T-helper 22 cell (primary cell): ENCODE data around the gene CBLN3.

Experiments used
- DNase-seq: peaks from one replicate; pipeline ENCODE4 v3.0.0-alpha.2; 2020; ENCODE audit warnings: low read depth

CBLN3 gene

DNA sequence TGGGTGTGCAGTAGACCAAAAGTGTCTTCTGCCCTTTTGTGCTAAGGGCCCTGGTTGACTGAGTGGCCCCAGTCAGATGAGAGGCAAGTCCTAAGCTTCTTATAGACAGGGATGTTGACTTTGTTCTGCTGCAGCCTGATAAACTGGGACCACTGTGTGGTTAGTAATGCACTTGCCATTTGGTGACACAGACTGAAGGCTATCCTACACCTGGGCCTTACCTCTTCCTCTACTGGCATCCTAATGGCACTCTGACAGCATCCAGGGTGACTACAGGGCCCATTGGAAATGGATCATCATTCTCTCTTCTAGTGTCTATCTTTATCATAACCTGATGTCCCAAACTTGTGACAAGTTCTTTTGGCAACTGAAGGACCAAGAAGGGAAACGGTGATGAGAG lies 9.8 kb upstream of the CBLN3 start:
- DNase-seq = no peak

DNA sequence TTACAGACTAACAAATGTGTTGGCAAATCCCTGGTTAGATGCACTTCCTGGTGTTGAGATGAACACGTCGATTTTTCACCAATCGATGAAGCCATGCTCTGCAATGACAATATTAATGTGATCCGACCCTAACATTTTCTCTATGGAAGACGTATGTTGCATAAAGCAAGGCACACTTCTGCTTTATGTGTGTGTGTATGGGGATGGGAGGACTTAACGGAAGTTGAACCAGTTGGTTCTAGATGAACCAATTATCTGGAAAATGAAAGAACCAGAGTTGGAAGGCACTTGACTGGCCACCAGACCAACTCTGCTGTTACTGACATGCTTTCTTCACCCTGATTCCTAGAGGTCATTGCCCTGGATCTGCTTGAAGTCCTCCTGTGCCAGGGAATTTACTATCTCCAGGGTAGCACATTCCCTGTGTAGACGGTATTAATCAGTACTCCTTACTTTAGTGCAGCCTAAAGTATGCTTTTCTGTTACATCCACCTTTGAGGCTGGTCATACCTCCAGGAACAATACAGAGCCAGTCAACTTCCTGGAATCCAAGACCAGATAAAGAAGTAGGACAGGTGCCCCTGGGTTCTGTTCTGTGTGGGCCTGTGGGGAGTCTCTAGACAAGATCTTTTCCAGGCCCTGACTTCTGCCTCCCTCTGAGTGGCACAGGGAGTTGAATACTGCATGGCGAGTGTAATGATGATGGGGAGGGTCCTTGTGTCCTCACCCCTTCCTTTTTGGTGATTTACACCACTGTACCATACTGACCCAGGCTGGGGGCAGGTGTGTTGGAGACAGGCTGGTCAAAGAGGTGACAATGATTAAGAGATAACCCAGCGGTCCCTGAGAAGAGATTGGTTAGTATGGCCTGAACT lies 9.0 kb upstream of the CBLN3 start:
- DNase-seq = no peak

DNA sequence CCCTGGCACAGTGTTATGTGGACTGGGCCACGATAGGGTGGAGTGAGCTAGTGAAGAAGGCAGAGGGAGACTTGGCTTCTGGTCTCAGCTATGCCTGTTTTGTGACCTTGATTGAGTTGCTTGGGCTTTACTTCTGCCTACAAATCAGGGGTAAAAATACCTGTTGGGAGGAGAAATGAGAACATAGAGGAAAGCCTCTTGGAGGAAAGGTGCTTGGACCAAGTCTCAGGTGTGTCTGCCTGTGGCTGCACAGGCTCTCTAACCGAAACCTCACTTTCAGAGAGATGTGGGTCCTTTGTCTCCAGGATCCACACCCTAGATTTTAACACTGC lies 8.2 kb upstream of the CBLN3 start:
- DNase-seq = no peak

DNA sequence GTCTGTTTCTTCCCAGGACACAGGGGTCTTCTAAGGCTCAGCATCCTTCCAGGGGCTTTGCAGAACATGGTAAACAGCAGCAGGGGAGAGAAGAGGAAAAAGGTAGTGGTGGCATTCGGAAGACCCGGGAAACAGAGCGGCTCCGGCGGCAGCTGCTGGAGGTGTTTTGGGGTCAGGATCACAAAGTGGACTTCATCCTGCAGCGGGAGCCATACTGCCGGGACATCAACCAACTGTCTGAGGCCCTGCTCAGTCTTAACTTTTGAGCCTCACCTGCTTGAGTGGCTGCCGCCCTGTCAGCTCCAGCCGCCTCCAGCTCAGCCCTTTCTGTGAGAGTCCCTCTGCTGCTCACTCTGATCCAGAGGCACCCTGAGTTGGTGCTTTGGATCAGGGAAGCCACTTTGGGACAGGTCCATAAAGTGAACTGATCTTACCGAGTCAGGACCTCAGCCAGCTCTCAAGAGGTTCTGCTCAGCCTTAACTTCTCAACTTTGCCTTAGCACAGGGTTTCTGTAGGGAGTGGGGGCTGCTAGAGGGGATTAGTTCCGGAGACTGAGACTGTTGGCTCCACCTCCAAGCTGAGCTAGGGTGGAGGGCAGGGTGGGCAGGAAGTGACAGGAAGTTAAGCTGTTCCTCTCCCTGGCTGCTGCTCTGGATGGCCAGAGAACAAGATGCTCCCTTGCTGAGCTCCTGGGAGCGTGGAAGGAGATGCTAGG lies 7.7 kb upstream of the CBLN3 start:
- no peak for DNase-seq

DNA sequence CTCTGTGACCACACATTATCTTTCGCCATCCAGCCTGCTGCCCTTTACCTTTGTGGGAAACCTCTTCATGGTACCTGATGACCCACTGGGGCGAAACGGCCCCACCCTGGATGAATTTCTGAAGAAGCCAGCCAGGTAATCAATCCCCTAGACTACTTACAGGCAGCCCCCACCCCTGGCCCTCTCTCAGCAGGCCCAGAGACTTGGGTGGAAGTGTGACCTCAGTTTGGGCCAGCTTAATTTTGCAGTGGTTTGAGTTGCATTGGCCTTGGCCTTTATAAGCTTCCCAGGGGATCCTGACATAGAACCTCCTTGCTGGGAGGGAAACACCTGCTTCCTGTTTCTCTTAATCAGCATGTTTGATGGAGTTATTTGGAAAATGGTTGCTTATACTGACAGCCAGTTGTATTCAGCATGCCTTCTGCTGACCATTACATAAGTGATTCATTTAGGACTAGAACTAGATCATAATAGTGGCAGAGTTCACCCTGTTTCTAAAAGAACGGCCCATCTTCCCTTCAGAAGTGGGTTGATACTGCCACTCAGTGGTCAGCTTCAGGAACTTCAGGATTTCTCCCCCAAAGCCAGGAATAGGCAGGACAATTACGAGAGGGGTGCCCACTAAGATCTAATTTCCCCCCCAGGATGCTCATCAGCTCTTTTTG lies 7.0 kb upstream of the CBLN3 start:
- no peak for DNase-seq

DNA sequence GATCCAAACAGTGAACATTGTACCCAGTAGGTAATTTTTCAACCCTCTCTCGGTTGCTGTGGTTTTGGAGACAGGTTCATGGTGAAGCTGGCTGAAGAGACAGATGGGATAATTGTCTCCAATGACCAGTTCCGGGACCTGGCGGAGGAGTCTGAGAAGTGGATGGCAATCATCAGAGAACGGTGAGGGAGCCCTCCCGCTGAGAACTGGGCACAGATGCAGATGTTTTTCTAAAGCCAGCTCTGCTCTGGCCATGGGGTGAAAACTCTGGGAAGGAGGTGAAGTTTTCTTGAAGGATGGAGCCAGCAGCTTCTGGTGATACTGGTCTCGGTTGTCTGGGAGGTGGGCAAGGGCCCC lies 6.5 kb upstream of the CBLN3 start:
- no peak for DNase-seq

DNA sequence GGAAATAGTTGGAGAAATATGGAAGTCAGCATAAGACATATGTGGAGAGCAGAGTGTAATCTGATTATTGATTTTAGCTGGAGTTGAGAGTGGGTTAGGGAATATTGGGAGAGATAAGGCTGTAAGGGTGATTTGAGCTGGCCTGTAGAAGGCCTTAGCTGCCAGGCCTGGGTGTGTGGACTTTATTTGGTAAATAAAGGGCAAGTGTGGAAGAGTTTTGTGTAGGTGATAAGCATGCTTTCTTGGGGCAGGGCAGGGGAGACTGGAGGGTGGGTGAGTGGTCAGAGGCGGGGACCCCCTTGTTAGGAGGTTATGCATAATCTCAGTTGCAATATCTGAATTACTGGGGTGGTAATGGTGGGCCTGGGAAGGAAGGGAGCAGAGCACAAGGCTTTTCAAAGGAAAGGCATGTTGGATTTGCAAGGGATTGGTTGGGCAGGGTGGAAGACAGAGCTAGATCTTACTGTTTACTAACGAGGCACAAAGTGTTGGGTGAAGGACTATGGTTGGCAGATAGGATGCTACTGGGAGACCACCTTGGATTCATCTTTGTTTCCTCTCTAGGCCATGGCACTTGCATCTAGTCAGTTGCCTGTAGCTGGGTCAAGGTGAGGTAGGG lies 5.8 kb upstream of the CBLN3 start:
- DNase-seq = no peak

DNA sequence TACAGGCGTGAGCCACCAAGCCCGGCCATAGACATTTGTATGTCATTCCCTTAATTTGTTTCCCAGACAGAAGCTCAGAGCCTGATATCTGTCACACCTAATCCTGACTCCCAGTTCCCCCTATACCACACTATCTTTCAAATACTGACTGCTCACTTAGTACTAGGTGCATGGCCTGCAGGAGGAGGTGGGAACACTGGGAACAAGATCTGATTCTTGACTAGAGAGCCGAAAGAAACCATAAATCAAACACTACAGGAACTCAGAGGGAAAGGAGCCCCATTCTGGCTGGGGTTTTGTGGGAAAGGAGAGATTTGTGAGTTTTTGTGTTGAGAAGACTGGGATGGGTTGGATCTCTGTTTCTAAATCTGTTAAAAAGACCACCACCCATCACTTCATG lies 5.2 kb upstream of the CBLN3 start:
- no peak for DNase-seq

DNA sequence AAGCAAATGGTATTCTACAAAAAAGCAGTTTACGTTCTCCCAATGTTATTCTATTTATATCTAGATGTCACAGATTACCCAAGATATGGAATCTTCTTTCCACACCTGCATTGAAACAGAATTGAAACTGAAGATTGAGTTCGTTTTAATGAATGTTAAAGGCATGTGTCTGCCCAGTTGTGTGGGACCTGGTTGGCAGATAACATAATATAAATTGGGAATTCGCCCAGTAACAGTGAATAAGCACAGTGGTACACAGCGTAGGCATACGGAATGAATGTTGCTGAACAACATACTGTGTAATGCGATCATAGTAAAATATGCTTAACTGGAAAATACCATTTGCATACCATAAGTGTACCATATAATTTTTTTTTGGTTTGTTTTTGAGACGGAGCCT lies 4.6 kb upstream of the CBLN3 start:
- no peak for DNase-seq

DNA sequence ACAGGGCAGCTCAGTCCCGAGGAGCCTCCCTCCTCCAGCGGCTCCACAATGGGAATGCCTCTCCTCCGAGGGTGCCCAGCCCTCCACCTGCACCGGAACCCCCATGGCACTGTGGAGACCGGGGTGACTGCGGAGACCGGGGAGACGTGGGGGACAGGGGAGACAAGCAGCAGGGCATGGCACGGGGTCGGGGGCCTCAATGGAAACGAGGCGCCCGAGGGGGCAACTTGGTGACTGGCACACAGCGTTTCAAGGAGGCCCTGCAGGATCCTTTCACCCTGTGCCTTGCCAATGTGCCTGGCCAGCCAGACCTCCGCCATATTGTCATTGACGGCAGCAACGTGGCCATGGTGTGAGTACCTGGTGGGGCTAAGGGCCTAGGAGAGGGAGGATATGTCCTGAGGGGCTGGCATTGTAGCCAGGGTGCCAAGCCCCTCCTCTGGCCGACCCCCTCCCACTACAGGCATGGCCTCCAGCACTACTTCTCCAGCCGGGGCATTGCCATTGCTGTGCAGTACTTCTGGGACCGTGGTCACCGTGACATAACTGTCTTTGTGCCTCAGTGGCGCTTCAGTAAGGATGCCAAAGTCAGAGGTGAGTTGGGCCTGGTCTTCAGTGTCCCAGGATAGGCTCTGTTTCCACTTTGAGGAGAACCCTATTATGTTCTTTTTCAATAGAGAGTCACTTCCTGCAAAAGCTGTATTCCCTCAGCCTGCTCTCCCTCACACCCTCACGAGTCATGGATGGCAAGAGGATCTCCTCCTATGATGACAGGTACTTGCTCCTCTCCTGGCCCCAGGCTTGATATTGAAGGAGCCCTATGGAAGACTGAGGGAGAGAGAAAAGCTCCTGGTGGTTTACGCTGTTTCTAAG lies 3.0 kb upstream of the CBLN3 start:
- no peak for DNase-seq

DNA sequence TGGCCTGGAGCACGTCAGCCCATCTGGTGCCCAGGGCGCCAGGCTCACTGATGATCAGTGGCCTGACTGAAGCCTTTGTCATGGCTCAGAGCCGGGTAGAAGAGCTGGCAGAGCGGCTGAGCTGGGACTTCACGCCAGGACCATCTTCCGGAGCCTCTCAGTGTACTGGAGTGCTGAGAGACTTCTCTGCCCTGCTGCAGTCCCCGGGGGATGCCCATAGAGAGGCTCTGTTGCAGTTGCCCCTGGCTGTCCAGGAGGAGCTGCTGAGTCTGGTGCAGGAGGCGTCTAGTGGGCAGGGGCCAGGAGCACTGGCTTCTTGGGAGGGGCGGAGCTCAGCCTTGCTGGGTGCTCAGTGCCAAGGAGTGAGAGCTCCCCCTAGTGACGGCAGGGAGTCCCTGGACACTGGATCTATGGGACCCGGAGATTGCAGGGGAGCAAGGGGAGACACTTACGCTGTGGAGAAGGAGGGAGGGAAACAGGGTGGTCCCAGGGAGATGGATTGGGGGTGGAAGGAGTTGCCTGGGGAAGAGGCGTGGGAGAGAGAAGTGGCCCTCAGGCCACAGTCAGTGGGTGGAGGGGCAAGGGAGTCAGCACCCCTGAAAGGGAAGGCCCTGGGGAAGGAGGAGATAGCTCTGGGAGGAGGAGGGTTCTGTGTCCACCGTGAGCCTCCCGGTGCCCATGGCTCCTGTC lies 2.2 kb upstream of the CBLN3 start:
- DNase-seq = peak; percentile 72

DNA sequence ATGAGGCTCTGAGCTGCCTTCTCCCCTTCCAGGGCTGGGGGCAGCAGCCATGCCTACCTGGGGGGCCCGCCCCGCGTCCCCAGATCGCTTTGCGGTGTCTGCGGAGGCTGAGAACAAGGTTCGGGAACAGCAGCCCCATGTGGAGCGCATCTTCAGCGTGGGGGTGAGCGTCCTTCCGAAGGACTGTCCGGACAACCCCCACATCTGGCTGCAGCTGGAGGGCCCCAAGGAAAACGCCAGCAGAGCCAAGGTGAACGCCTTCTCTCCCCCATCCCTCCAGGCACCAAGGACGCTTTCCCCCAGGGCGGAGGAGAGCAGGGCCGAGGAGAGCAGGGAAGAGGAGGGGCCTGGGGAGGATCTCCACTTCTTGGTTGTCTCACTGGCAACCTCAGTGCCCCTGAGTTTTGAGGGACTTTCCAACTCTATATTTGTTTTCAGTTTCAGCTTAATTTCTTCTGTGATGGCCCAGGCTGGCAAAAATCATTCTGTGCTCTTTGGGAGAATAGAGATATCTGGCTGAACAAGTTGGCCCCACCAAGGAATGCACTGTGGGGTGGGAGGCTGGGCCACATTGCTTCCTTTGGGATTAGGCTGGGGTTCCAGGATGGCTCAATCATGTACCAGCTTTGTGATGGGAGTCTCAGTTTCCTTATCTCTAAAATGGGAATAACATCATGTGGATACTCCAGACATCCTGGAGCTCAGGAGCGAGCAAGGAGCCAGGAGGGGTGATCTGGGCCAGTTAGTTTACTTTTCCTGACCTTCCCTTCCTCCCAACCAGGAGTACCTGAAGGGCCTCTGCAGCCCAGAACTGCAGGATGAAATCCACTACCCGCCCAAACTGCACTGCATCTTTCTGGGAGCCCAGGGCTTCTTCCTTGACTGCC lies 1.5 kb upstream of the CBLN3 start:
- peak; percentile 38 for DNase-seq

DNA sequence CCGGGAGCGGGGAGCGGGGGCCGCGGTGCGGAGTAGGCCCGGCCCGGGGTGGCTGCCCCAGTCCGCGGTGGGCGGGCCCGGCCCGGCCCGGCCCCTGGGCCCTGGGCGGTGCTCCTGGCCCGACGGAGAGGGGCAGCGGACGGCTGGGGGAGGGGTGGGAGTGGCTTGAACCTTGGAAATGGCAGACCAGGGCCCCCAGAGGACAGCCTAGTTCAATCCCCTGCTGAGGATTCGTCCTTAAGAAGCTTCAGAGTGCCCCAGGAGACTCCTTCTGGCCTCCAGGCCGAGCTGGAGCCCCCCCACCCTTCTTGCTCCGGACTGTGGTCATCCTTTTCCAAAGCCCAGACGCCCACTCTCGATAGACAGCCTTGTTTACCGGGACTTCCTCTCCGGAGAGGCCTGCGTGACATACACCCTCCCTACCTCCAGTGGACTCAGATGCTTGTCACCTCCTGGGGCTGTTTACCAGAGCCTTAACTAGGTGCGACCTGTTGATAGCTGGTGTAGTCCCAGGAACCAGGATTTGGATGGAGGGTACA lies 744 bp upstream of the CBLN3 start:
- no peak for DNase-seq

DNA sequence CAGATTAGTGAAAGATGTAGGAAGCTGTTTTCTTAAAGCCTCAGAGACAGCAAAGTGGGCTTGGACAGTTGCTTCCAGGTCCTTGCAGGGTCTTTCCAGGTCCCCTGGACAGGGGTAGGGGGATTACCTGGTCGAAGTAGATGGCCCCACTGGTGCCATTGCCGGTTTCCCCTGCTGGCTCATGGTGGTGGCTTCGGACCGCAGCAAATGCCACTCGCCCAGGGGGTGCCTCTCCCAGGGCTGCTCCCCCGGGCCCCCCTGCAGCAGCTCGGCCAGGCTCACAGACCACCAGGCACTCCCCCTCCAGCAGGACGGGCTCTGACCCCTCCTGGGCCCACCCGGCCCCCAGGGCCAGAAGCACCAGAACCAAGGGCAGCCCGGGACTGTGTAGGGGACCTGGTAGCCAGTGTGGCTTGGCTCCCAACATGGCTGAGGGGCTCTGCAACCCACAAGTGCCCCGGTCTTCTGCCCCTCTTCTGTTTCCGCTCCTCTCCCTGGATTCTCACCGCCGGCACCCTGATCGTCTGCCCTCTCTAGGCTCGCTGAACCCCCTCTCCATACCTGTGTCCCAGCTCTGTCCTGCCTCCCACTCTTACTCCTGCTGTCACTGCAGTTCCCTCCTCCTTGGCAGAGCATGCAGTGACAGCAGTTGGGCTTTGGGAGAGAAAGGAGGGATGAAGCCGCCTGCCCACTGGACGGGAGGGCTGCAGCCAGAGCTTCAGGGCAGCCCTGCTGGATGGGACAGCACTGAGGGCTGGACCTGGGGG lies 657 bp downstream of the CBLN3 start:
- DNase-seq = no peak

DNA sequence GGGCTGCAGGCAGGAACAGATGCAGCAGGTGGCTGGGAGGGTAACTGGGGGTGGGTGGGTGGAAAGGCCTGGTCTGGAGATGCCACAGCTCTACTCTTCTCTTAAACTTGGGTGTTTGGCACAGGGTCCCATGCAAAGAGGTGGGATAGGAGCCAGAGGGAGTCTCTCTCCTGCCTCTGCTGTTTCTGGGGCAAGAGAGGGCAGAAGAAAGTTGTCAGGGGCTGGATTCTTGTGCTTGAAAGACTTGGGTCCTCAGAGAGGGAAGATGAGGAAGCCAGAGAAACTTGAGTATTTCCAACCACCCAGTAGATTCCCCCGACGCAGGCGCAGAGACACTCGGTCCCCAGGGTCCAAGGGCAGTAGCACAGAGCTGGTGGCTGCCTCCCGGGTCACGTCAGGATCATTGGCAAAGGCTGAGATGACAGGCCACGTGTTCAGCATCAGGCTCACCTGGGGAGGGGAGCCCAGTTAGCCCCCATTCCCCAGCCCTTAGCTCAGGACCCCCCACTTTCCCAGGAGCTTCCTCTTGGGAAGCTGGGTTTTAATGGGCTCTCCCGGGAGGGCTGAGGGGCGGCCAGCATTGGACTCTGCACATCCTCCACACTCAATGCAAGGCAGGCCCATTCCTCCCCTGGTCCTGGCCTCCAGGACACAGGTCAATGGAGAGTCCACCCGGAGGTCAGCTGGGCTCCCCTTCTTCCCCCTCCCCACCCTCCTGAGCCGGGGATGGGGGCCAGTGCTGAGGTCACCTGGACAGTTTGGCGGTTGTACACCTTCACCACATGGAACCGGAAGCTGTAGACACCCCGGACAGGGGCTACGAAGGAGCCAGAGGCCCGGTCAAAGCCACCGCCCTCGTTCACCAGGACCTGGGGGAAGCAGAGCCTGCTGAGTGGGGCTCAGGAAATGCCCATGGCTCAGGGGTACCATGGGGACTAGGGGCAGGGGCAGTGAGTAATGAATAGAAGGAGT lies 1.6 kb downstream of the CBLN3 start:
- no peak for DNase-seq

DNA sequence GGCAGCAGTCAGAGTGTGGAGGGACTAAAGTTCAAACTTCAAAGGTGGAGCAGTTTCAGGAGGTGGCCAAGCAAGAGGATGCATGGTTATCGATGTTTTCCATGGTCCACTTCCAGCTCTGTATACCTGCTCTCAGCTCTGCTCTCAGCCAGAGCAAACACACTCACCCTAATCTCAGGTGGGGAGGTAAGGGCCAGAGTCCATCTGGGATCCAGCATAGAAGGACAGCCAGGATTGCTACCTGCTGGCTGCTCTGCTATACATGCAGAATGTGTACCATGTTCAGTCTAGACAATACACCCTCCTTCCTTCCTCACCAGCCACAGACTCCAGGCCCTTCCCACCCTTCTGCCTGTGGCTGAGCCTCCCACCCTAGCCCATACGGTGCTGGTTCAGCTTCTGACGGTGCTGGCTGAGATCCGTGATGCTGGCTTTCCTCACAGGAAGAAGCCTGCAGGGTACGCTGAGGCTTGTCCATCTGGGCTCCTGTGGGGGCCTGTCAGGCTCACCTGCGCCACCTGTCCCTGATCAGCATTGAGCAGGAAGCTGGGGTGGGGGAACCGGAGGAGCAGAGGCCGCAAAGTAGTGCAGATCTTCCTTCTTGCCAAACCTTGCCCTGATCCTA lies 2.4 kb downstream of the CBLN3 start:
- DNase-seq = no peak

DNA sequence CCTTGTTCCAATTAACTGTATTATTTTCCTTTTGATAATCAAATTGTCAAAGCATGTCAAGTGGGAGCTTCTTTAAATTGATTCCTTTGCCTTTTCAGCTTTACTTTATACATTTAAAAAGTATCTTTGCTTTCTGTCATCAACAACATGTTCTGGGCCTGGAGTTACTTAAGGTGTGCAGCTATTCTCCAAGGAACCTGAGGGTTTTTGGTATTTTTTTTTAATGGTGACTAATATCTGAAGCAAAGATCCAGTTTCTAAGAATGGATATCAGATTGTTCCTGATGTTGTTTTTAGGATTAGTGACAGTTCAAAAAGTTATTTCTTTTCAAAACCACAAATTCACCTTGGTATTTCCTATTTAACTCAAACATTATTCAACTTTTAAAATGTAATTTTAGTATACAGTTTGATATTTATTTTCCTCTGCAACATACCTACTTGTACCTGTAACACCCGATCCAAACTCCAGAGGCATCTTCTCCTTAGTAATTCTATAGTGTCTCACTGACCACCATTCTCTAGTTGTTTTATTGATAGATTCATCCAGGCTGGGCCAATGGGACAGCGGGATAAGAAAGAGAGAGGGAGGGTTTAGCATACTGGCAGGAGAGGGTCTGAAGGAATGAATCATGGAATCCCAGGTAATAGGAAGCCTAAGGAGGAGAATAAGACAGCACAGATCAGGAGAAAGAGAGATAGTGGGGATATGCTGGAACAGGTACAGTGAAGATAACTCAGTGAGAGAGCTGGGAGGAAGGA lies 3.1 kb downstream of the CBLN3 start:
- DNase-seq = no peak
